H9 (cell line): ENCODE results near the gene UNC93A. TPM values are rescaled to one million over a fixed set of nuclear protein-coding genes. Genes with fewer than 3 reads are reported as not detected.
"Not testable (repeated sequence)": the region's sequence is repeated elsewhere in the genome, so short reads cannot be mapped to it uniquely, and the experiment has no call there.

Experiments
- DNase-seq: peaks from one replicate; pipeline ENCODE4 v3.0.0-alpha.2; 2017
- H2AFZ ChIP-seq: one replicate; pipeline ENCODE4 v1.6.1; 2013; ENCODE audit warnings: mild to moderate bottlenecking, low read length, control low read depth, moderate library complexity
- H2AK5ac ChIP-seq: 2 replicates; pipeline ENCODE4 v1.6.1; 2013; ENCODE audit warnings: low read length, control low read depth, mixed read lengths; ENCODE audit not compliant: insufficient read length
- H2BK120ac ChIP-seq: one replicate; pipeline ENCODE4 v1.6.1; 2013; ENCODE audit warnings: low read depth, mild to moderate bottlenecking, low read length, control low read depth, inconsistent platforms; ENCODE audit not compliant: poor library complexity, severe bottlenecking
- H2BK12ac ChIP-seq: 2 replicates; pipeline ENCODE4 v1.6.1; 2013; ENCODE audit warnings: low read length, control low read depth, mixed read lengths, low read depth; ENCODE audit not compliant: insufficient read length
- H2BK15ac ChIP-seq: 2 replicates; pipeline ENCODE4 v1.6.1; 2013; ENCODE audit warnings: low read depth, low read length, control low read depth
- H2BK20ac ChIP-seq: one replicate; pipeline ENCODE4 v1.6.1; 2013; ENCODE audit warnings: low read depth, mild to moderate bottlenecking, low read length, control low read depth, inconsistent platforms; ENCODE audit not compliant: poor library complexity, severe bottlenecking
- H2BK5ac ChIP-seq: 2 replicates; pipeline ENCODE4 v1.6.1; 2013; ENCODE audit warnings: low read length, control low read depth, mixed read lengths; ENCODE audit not compliant: insufficient read length
- H3K14ac ChIP-seq: 2 replicates; pipeline ENCODE4 v1.6.1; 2013; ENCODE audit warnings: low read length, control low read depth; ENCODE audit not compliant: insufficient read depth
- H3K18ac ChIP-seq: 2 replicates; pipeline ENCODE4 v1.6.1; 2013; ENCODE audit warnings: low read depth, mild to moderate bottlenecking, mixed read lengths, low read length, control low read depth; ENCODE audit not compliant: insufficient read length
- H3K23ac ChIP-seq: 2 replicates; pipeline ENCODE4 v1.6.1; 2013; ENCODE audit warnings: low read length, control low read depth, mixed read lengths, low read depth; ENCODE audit not compliant: insufficient read length
- H3K23me2 ChIP-seq: 2 replicates; pipeline ENCODE4 v1.6.1; 2013; ENCODE audit warnings: low read depth, mild to moderate bottlenecking, mixed read lengths, low read length, control low read depth; ENCODE audit not compliant: insufficient read length, poor library complexity, severe bottlenecking
- H3K27ac ChIP-seq: 2 replicates; pipeline ENCODE4 v1.5.1; 2013; ENCODE audit warnings: low read length, control low read depth, mixed read lengths, low read depth; ENCODE audit not compliant: insufficient read length
- H3K27me3 ChIP-seq: 2 replicates; pipeline ENCODE4 v1.6.1; 2013; ENCODE audit warnings: low read length, control low read depth, inconsistent platforms; ENCODE audit not compliant: insufficient read depth
- H3K4ac ChIP-seq: 2 replicates; pipeline ENCODE4 v1.6.1; 2013; ENCODE audit warnings: low read depth, mild to moderate bottlenecking, control low read depth, inconsistent platforms, low read length, moderate library complexity
- H3K4me1 ChIP-seq: 2 replicates; pipeline ENCODE4 v1.6.1; 2013; ENCODE audit warnings: low read length, control low read depth, inconsistent platforms; ENCODE audit not compliant: insufficient read depth
- H3K4me2 ChIP-seq: 2 replicates; pipeline ENCODE4 v1.6.1; 2013; ENCODE audit warnings: low read length, control low read depth, mixed read lengths; ENCODE audit not compliant: insufficient read length, insufficient read depth
- H3K56ac ChIP-seq: 2 replicates; pipeline ENCODE4 v1.6.1; 2013; ENCODE audit warnings: low read depth, mild to moderate bottlenecking, mixed read lengths, low read length, control low read depth; ENCODE audit not compliant: insufficient read length
- H3K79me1 ChIP-seq: 2 replicates; pipeline ENCODE4 v1.6.1; 2013; ENCODE audit warnings: low read depth, mild to moderate bottlenecking, moderate library complexity, low read length, control low read depth, inconsistent platforms; ENCODE audit not compliant: insufficient read depth, poor library complexity, severe bottlenecking
- H3K79me2 ChIP-seq: 2 replicates; pipeline ENCODE4 v1.6.1; 2013; ENCODE audit warnings: low read length, control low read depth, inconsistent platforms; ENCODE audit not compliant: insufficient read depth
- H3K9ac ChIP-seq: 2 replicates; pipeline ENCODE4 v1.6.1; 2013; ENCODE audit warnings: low read length, control low read depth, mixed read lengths; ENCODE audit not compliant: insufficient read length; ENCODE audit errors: extremely low read depth
- H3K9me3 ChIP-seq: one replicate; pipeline ENCODE4 v1.6.1; 2013; ENCODE audit warnings: low read depth, low read length, inconsistent platforms; ENCODE audit not compliant: control insufficient read depth
- H3T11ph ChIP-seq: one replicate; pipeline ENCODE4 v1.6.1; 2013; ENCODE audit warnings: mild to moderate bottlenecking, low read length, control low read depth, inconsistent platforms
- H4K20me1 ChIP-seq: one replicate; pipeline ENCODE4 v1.6.1; 2013; ENCODE audit not compliant: control insufficient read depth, insufficient read length, insufficient read depth
- H4K5ac ChIP-seq: 2 replicates; pipeline ENCODE4 v1.6.1; 2013; ENCODE audit warnings: low read depth, mild to moderate bottlenecking, mixed read lengths, low read length, control low read depth; ENCODE audit not compliant: insufficient read length
- H4K8ac ChIP-seq: replicated peaks from 2 replicates; pipeline ENCODE4 v1.6.1; 2013; ENCODE audit warnings: low read length, control low read depth, mixed read lengths, low read depth; ENCODE audit not compliant: insufficient read length
- H4K91ac ChIP-seq: 2 replicates; pipeline ENCODE4 v1.6.1; 2013; ENCODE audit warnings: low read depth, mild to moderate bottlenecking, moderate library complexity, mixed read lengths, low read length, control low read depth; ENCODE audit not compliant: insufficient read length
- H3K27ac Mint-ChIP-seq, 3 experiments: 2 replicates in 2 of 3; 3 replicates in 1 of 3; pipeline ENCODE4 v1.8.0; 2020 to 2021; ENCODE audit warnings: mixed read lengths in 3 of 3, mild to moderate bottlenecking in 1 of 3, moderate library complexity in 1 of 3
- H3K27me3 Mint-ChIP-seq: 2 replicates; pipeline ENCODE4 v1.8.0; 2021; ENCODE audit warnings: low read depth, mild to moderate bottlenecking, moderate library complexity, mixed read lengths
- H3K36me3 Mint-ChIP-seq, 3 experiments: 2 replicates in 2 of 3; 3 replicates in 1 of 3; pipeline ENCODE4 v1.8.0; 2020 to 2021; ENCODE audit warnings: low read depth in 3 of 3, mixed read lengths in 3 of 3; ENCODE audit not compliant: insufficient read depth in 1 of 3
- H3K4me1 Mint-ChIP-seq, 2 experiments: 2 replicates each; pipeline ENCODE4 v1.8.0; 2020; ENCODE audit warnings: mixed read lengths in 2 of 2
- H3K4me3 Mint-ChIP-seq, 2 experiments: 2 replicates in 1 of 2; 3 replicates in 1 of 2; pipeline ENCODE4 v1.8.0; 2020 to 2021; ENCODE audit warnings: mild to moderate bottlenecking in 2 of 2, mixed read lengths in 2 of 2, moderate library complexity in 1 of 2
- H3K9me3 Mint-ChIP-seq, 2 experiments: 2 replicates in 1 of 2; 3 replicates in 1 of 2; pipeline ENCODE4 v1.8.0; 2020; ENCODE audit warnings: mild to moderate bottlenecking in 2 of 2, mixed read lengths in 2 of 2, moderate library complexity in 1 of 2
- WGBS: extraction: QIAGEN DNeasy Blood & Tissue Kit; methylation state at CpG from one replicate; pipeline ENCODE4 v1.1.7; 2013; ENCODE audit warnings: missing lambda C conversion rate, low lambda C conversion rate, mixed read lengths; ENCODE audit not compliant: insufficient read length; ENCODE audit errors: extremely low coverage; 5-methylcytosine and 5-hydroxymethylcytosine counted together
- total RNA-seq: library from RNA; stranded (reverse); gene quantifications from 2 replicates; pipeline ENCODE4 v1.2.1, GENCODE V29; 2021
- TF ChIP-seq, protein P1 (sequence below): fragments of 200-600 bp; sonication (generic); conservative IDR thresholded peaks from 3 replicates; pipeline ENCODE4 v1.8.0; 2021; ENCODE audit warnings: antibody characterized with exemption, mild to moderate bottlenecking

Gene UNC93A
- total RNA-seq, 1 experiment from 2014 or later = 0.70 TPM

DNA sequence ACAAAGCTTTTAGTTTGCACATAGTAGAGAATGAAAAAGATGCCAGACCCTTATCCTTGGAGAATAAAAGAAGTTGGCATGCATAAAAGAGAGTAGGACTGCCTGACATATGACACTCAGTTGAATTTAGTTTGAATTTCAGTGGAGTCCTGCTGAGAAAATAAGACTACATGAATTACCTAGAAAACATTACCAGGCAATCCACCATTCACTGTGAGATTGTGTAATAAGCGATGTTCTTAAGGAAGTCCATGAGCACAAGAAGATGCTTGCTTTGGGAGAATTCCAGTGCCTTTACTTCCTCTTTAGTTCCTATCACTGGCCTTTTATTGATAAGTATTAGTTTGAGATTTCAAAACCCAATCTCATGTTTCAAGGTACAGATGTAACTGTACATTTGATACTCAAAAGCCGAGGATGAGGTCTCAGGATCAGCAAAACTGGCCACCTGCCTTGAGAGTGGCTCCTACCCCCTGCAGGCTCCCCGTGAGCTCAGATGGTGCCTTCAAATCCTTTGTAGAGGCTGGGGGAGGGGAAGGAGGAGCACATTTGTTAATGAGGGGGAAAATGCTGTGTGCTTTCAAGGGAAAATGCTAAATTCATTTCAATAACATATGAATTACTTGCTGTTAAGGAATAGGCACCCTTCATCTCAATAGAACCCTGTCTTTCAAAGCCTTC, 11.2 kb upstream of the UNC93A start:
- H3K4me3 Mint-ChIP-seq = no peak overlapping the region; a peak in 1 of 5 replicates
- Histone ChIP-seq H2AK5ac (no peak overlapping the region), H2AFZ (no peak overlapping the region), H3K79me2 (no peaks in the 10 kb centered on the region), H2BK5ac (no peak overlapping the region), H3K4ac (no peak overlapping the region), H2BK20ac (no peak overlapping the region), H4K20me1 (no peaks in the 10 kb centered on the region), H3K27ac (no peak overlapping the region), H3K23ac (no peak overlapping the region), H3K9me3 (no peaks in the 10 kb centered on the region), H2BK12ac (no peak overlapping the region), H3K56ac (no peak overlapping the region), H4K91ac (no peak overlapping the region), H3K18ac (no peak overlapping the region), H4K8ac (no peak overlapping the region), H3K4me1 (peaks cover 19% of the 10 kb centered on the region; the same call in 1 of the 2 replicates), H3K79me1 (no peaks in the 10 kb centered on the region), H2BK15ac (no peak overlapping the region), H3K27me3 (no peaks in the 10 kb centered on the region), H3K9ac (no peak overlapping the region), H3K23me2 (no peaks in the 10 kb centered on the region), H3T11ph (no peak overlapping the region), H3K14ac (no peak overlapping the region), H2BK120ac (no peak overlapping the region), H3K4me2 (no peak overlapping the region), H4K5ac (no peak overlapping the region)
- peak overlapping the region in 1 of 3 experiments; percentile 50; a peak in 2 of 7 replicates for H3K27ac Mint-ChIP-seq
- peaks cover 64 to 68% of the 10 kb centered on the region in 2 experiments for H3K4me1 Mint-ChIP-seq
- H3K9me3 Mint-ChIP-seq = peaks cover 4% of the 10 kb centered on the region in 2 experiments; a peak in 4 of 5 replicates
- WGBS = no CpG with 5 or more reads among the region's 3 CpGs
- no peak for DNase-seq
- peaks cover 2 to 10% (median 9%) of the 10 kb centered on the region in 3 experiments; a peak in 5 of 7 replicates for H3K36me3 Mint-ChIP-seq
- TF ChIP-seq, protein P1, sequence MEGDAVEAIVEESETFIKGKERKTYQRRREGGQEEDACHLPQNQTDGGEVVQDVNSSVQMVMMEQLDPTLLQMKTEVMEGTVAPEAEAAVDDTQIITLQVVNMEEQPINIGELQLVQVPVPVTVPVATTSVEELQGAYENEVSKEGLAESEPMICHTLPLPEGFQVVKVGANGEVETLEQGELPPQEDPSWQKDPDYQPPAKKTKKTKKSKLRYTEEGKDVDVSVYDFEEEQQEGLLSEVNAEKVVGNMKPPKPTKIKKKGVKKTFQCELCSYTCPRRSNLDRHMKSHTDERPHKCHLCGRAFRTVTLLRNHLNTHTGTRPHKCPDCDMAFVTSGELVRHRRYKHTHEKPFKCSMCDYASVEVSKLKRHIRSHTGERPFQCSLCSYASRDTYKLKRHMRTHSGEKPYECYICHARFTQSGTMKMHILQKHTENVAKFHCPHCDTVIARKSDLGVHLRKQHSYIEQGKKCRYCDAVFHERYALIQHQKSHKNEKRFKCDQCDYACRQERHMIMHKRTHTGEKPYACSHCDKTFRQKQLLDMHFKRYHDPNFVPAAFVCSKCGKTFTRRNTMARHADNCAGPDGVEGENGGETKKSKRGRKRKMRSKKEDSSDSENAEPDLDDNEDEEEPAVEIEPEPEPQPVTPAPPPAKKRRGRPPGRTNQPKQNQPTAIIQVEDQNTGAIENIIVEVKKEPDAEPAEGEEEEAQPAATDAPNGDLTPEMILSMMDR = no peak
- peaks cover 7% of the 10 kb centered on the region for H3K27me3 Mint-ChIP-seq

DNA sequence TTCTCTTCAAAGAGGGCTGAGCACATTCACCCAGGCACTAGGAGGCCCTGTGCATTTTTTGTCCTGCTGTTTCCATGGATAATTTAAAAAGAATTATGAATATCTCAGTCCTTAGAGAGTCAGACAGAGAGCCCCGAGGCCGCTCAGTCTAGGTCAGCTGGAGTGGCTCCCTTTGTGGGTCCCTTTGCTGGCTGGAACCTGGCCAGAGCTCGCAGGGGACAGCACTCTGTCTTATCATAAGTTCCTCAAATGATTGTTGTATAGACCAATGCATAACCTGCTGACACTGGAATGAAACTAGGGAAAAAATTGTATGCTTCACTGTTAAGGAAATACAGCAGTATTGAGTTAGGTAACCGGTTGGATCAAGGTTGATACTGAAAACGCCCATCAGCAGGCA, 10.6 kb upstream of the UNC93A start:
- not testable (repeated sequence) for H3K14ac ChIP-seq, H3K9me3 Mint-ChIP-seq, H3K9me3 ChIP-seq, H2BK120ac ChIP-seq, DNase-seq, H2AFZ ChIP-seq, H4K8ac ChIP-seq, H4K91ac ChIP-seq, H3K27ac ChIP-seq, H3T11ph ChIP-seq, H3K23ac ChIP-seq, H3K27me3 ChIP-seq, H4K5ac ChIP-seq, H2BK5ac ChIP-seq, H3K79me2 ChIP-seq, H3K4me2 ChIP-seq, H3K9ac ChIP-seq, H4K20me1 ChIP-seq, H3K27me3 Mint-ChIP-seq, H2AK5ac ChIP-seq, H3K4ac ChIP-seq, H3K79me1 ChIP-seq, H3K23me2 ChIP-seq, H3K36me3 Mint-ChIP-seq, H2BK15ac ChIP-seq, H2BK12ac ChIP-seq, H2BK20ac ChIP-seq, H3K18ac ChIP-seq, H3K56ac ChIP-seq
- Mint-ChIP-seq H3K4me3 (peak overlapping the region in 1 of 2 experiments; percentile 20; a peak in 2 of 5 replicates), H3K4me1 (peaks cover 64 to 72% of the 10 kb centered on the region in 2 experiments), H3K27ac (peak overlapping the region in 1 of 3 experiments; percentile 81; a peak in 2 of 7 replicates)
- peaks cover 19% of the 10 kb centered on the region; the same call in 1 of the 2 replicates for H3K4me1 ChIP-seq
- WGBS = no CpG with 5 or more reads among the region's 5 CpGs
